Omental fat pad (tissue), 4 donors: ENCODE data around the gene PLEKHG7. TPM values are rescaled to one million over a fixed set of nuclear protein-coding genes. Genes with fewer than 3 reads are reported as not detected.
"Not testable (repeated sequence)": the region's sequence is repeated elsewhere in the genome, so short reads cannot be mapped to it uniquely, and the experiment has no call there.

Experiments
- ATAC-seq: fragments of 150-250 bp; one replicate; pipeline ENCODE4 v1.9.1; 2016; ENCODE audit warnings: mild to moderate bottlenecking, moderate library complexity; ENCODE audit not compliant: low FRiP score
- DNase-seq: peaks from one replicate; pipeline ENCODE4 v3.0.0-alpha.2; 2019; ENCODE audit warnings: low spot score
- total RNA-seq, 4 donors: library from RNA; depleted of rRNA; stranded (reverse); fragments of >200 nt; gene quantifications; one replicate each; pipeline ENCODE4 v1.1.0, GENCODE V29; 2016
- TF ChIP-seq, protein P1 (sequence below), 3 donors: fragments of 450-650 bp; IDR thresholded peaks; one replicate each; pipeline ENCODE4 v1.5.1; 2016 to 2017; ENCODE audit warnings: antibody characterized with exemption in 3 of 3, mild to moderate bottlenecking in 3 of 3, moderate library complexity in 2 of 3

PLEKHG7 gene
- total RNA-seq, 4 donors from 2014 or later = 0.12 TPM; not detected in 3

DNA sequence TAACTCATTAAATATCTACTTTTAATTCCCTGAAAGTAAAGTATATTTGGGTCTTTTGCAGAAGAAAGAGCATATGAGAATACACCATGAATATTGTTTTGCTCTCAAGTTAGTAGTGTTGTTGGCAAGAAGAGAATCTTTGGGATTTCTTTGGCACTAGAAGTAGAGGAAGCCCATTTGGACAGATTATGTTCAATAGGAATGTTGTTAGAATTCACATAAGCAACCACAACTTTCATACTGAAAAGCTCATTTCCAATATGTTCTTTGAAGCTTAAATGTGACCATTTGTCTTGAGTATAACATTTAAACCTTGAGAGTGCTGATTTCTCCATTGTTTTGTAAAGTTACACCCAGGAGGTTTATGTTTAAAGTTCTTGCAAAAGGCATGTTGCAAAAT, 37.6 kb downstream of the PLEKHG7 start:
- DNase-seq = no peak
- TF ChIP-seq, protein P1, sequence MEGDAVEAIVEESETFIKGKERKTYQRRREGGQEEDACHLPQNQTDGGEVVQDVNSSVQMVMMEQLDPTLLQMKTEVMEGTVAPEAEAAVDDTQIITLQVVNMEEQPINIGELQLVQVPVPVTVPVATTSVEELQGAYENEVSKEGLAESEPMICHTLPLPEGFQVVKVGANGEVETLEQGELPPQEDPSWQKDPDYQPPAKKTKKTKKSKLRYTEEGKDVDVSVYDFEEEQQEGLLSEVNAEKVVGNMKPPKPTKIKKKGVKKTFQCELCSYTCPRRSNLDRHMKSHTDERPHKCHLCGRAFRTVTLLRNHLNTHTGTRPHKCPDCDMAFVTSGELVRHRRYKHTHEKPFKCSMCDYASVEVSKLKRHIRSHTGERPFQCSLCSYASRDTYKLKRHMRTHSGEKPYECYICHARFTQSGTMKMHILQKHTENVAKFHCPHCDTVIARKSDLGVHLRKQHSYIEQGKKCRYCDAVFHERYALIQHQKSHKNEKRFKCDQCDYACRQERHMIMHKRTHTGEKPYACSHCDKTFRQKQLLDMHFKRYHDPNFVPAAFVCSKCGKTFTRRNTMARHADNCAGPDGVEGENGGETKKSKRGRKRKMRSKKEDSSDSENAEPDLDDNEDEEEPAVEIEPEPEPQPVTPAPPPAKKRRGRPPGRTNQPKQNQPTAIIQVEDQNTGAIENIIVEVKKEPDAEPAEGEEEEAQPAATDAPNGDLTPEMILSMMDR (IDR thresholded peaks at IDR 0.05) = no peak
- no peak for ATAC-seq

DNA sequence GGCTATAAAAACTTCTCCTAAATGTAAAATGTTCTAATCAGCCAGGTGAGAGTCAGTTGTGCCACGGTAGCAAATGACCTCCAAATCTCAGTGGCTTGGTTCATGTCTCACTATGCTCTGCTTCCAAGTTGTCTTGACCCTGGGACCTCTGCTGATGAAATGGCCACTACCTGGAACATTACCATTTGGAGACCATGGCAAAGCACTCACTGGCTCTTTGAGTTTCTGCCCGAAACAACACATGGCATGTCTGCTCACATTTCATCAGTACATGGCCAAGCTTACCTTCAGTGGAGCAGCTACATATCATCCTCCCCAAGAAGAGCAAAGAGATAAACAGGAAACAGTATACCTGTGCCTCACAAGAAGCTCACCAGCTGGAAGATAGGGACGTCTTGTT, 40.2 kb downstream of the PLEKHG7 start:
- TF ChIP-seq, protein P1 (IDR thresholded peaks at IDR 0.05) = no peak
- DNase-seq (no peak), ATAC-seq (no peak)

DNA sequence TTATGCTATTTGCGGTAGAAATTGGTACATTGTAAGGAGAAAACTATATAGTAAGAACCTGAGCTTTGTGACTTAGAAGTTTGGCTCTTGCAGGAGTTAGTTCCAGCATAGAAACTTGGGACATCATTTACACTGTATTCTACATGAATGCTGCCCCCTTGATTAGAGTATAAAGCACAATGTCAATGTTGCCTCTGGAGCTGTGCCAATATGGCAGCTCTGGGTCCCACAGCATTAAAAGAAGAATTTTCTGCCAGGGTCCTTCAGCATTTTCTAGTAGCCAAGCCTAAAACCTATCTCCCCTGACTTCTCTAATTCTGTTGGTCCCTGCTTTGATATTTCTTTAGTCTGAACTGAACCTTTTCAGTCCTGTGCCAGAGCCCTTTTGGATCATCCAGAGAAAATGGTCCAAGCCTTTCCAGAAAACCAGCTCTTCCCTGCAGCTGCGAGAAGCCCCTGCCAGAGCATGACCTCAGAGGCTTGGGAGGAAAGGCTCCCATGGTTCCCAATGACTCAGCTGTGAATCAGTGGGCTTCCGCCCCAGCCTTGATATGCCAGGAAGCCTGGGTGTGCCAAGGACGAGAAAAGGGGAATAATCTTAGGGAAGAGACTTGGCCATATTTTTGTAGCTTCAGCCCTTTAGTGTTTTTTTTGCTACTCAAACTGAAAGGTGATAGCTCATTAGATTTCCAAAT, 43.2 kb downstream of the PLEKHG7 start:
- TF ChIP-seq, protein P1 (IDR thresholded peaks at IDR 0.05) = no peak
- ATAC-seq (peak; percentile 98), DNase-seq (peak; percentile 74)

DNA sequence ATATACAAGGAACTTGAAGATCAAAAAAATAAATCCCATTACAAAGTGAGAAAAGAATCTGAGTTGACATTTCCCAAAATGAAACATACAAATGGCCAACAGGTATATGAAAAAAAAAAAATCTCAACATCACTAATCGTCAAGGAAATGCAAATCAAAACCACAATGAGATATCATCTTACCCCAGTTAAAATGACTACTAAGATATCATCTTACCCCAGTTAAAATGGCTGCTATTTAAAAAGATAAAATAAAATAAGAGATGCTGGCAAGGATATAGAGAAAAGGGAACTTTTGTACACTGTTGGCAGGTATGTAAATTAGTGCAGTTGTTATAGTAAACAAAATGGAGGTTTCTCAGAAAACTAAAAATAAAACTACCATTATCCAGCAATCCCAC, 44.4 kb downstream of the PLEKHG7 start:
- TF ChIP-seq, protein P1 (IDR thresholded peaks at IDR 0.05) = no peak
- ATAC-seq = no peak

DNA sequence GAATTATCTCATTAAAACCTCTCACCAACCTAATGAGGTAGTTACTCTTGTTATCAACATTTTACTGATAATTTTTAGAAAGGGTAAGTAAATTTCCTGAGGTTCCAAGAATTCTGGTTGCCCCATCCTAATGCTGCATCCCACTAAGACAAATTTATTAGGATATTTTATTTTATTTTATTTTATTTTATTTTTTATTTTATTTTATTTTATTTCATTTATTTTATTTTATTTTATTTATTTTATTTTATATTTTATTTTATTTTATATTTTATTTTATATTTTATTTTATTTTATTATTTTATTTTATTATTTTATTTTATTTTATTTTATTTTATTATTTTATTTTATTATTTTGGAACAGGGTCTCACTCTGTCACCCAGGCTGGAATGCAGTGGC, 46.9 kb downstream of the PLEKHG7 start:
- DNase-seq, ATAC-seq: not testable (repeated sequence)

More for the DNA sequence above, 44.4 kb downstream of the PLEKHG7 start:
- no peak for DNase-seq

DNA sequence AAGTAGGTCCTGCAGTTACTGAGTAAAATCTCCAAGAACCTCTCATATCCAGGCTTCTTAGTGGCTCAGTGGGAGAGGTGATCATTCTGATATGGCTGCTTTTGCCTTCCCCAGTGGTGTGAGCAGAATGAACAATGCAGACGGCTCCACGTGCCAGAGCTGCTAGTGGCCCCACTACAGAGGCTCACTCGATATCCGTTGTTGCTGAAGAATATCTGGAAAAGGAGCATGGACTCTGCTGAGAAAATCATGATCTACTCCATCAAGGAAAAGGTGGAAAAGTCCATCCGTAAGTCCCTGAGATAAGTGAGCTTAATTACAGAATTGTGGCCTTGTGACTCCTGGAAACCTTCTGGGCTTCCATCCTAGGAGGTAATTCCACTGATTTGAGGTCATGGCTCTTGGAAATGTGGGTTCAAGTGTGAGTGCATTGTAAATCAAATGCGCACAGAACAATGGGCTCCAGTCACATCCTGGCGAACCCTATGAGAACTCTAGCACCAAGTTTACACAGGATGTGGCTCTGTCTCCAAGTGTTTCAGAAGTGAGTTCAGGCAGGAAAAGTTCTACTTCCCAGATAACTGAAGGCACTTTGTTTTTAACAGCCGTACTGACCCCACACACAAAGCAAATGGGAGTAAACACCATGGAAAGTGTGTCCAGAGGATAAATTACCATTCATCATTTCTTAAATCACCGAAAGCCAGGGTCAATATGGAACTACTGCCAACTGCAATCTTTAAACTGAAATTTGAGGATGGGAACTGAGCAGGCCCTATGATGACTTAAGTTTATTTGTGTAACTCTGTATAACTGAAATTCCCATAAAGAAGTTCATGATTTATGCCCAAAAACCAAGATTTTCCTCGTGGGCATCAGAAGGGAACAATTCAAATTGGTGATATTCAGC, 51.4 kb downstream of the PLEKHG7 start:
- TF ChIP-seq, protein P1 (IDR thresholded peaks at IDR 0.05) = no peak
- ATAC-seq (no peak), DNase-seq (no peak)

DNA sequence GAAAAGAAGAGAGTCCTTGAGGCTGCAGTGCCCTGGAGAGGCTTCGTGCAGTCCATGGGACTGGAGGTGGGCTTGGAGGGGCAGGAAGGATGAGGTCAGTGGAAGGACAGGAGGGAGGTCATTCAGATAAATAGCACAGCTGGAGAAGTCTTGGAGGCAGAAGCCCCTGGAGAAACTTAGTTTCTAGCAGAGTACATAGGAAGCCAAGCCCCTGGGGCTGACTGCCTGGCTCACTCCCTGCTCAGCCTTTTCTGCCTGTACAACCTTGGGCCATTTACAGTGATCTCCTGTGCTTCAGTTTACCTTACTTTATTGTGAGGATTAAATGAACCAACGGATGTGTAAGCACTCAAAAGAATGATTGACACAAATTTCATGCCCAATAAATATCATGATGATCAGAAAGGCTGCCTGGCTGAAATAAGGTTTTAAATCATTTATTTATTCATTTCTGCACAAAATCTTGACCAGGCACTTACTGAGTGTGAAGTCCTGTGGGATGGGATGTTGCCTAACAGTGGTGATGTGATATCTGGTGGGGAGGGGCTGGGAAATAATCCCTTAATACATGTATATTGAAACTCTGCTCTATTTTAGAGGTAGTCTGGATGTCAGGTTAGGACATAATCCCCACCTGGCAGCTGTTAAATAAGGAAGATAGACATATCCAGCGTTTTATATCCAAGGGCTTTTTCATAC, 54.3 kb downstream of the PLEKHG7 start:
- ATAC-seq (no peak), DNase-seq (no peak)
- TF ChIP-seq, protein P1 (IDR thresholded peaks at IDR 0.05) = no peak
